ENCODE data around the gene C19orf47. TPM values are rescaled to one million over a fixed set of nuclear protein-coding genes. Genes with fewer than 3 reads are reported as not detected.

Gene C19orf47, protein sequence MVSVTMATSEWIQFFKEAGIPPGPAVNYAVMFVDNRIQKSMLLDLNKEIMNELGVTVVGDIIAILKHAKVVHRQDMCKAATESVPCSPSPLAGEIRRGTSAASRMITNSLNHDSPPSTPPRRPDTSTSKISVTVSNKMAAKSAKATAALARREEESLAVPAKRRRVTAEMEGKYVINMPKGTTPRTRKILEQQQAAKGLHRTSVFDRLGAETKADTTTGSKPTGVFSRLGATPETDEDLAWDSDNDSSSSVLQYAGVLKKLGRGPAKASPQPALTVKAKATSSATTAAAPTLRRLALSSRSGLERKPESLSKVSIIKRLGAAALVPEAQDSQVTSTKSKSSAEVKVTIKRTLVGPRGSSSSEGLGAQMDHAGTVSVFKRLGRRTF
- 5.4 and 10.4 TPM in 2 replicates for total RNA-seq

DNA sequence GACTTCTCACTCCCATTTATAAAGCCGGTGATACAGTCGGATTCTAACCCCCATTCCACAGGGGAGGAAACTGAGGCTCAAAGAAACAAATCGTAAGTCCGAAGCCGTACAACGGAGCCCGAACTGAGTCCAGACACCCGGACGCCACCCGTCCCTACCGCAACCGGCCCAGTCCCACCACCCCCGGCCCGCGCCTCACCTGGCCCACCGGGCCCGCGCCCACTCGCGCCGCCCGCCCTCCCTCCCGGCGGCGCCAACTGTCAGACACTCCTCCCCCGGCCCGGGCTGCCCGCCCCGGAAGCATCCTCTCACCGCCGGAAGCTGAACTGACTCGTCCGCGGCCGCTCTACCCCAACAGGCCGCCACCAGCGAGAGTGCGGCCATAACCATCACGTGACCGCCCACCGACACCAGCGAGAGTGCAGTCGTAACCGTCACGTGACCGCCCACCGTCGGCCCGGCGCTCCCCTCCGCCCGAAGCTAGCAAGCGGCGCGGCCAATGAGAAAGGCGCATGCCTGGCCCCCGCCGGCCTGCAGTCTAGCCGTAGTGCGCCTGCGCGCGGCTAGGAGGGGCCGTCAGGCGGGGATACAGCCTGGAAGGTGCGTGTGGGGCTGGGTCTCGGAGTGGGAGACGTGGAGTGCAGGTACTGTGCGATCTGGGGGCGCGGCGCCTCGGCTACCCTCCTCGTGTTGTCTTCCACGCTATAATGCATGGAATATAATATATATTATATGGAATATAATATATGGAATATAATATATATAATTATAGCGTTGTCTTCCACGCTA lies at the start of gene C19orf47, which contains the start of gene PLD3:
TSS of gene C19orf47 (minus strand) at position 273 of the 789 bp plus-strand sequence. CDS start 6,540 bp downstream, outside the sequence.
TSS of gene PLD3 (plus strand) at position 571 of the 789 bp plus-strand sequence. CDS start 17,789 bp downstream, outside the sequence.
- peak; percentile 94 for DNase-seq (ENCODE audit: low read depth)
- TF ChIP-seq, protein P1, sequence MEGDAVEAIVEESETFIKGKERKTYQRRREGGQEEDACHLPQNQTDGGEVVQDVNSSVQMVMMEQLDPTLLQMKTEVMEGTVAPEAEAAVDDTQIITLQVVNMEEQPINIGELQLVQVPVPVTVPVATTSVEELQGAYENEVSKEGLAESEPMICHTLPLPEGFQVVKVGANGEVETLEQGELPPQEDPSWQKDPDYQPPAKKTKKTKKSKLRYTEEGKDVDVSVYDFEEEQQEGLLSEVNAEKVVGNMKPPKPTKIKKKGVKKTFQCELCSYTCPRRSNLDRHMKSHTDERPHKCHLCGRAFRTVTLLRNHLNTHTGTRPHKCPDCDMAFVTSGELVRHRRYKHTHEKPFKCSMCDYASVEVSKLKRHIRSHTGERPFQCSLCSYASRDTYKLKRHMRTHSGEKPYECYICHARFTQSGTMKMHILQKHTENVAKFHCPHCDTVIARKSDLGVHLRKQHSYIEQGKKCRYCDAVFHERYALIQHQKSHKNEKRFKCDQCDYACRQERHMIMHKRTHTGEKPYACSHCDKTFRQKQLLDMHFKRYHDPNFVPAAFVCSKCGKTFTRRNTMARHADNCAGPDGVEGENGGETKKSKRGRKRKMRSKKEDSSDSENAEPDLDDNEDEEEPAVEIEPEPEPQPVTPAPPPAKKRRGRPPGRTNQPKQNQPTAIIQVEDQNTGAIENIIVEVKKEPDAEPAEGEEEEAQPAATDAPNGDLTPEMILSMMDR (IDR thresholded peaks at IDR 0.05; ENCODE audit: insufficient read depth, low read length, poor library complexity, severe bottlenecking), result no peak
- H3K36me3 ChIP-seq (ENCODE audit: control insufficient read depth, insufficient read depth, low read length), result no peaks in the 10 kb centered on the region
- peak within 1 kb of the TSS; percentile 96 for H3K4me3 ChIP-seq (ENCODE audit: low read depth, low read length)
- no peaks in the 10 kb centered on the region for H3K27me3 ChIP-seq (ENCODE audit: control insufficient read depth, insufficient read depth, low read length)

DNA sequence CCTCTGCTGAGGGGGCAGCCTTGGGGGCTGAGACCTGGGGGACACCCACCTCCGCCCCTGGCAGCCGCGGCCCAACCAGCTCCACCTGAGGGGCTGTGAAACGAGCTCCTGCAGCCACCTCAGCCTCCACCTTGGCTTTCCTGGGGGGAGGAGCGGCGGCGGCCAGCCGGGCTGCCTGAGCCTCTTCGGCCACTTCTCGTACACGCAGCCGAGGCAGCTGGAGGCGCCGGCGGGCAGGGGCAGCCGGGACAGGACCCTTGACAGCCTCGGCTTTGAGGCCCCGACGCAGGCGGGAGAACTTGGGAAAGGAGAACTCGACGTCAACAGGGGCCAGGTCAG lies 49.3 kb upstream of the C19orf47 start:
- TF ChIP-seq, protein P1 (IDR thresholded peaks at IDR 0.05; ENCODE audit: insufficient read depth, low read length, poor library complexity, severe bottlenecking), result no peak
- Histone ChIP-seq H3K27me3 (ENCODE audit: control insufficient read depth, insufficient read depth, low read length) (peaks cover 20% of the 10 kb centered on the region), H3K36me3 (ENCODE audit: control insufficient read depth, insufficient read depth, low read length) (no peaks in the 10 kb centered on the region), H3K4me3 (ENCODE audit: low read depth, low read length) (no peak overlapping the region)
- no peak for DNase-seq (ENCODE audit: low read depth)

DNA sequence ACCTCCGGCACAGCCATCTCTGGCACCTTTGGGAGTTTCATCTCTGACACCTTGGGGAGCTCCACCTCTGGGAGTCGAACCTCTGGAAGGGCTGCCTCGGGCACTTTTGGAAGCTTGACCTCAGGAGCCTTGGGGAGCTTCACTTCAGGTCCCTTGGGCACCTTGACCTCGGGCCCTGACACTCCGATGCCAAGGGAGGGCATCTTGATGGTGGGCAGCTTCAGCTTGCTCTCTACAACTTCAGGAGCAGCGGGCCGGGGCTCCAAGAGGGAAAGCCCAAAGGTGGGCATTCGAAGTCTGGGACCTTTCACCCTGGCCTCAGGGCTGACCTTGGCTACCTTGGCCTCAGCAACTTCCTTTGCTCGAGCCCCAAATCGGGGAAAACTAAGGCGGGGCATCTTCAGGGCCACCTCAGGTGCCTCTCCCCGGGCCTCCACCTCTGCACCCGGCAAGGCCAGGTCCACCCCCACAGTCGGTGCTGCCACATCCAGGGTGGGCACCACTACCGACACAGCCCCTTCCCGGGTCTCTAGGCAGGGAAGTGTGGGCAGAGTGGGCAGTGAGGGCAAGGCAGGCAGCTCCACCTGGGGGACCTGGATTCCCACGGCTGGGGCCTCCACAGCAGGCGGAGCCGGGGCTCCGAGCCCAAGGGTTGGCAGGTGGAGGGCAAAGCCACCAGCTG lies 48.8 kb upstream of the C19orf47 start:
- Histone ChIP-seq H3K4me3 (ENCODE audit: low read depth, low read length) (no peak overlapping the region), H3K27me3 (ENCODE audit: control insufficient read depth, insufficient read depth, low read length) (peaks cover 20% of the 10 kb centered on the region), H3K36me3 (ENCODE audit: control insufficient read depth, insufficient read depth, low read length) (no peaks in the 10 kb centered on the region)
- DNase-seq (ENCODE audit: low read depth), result no peak
- TF ChIP-seq, protein P1 (IDR thresholded peaks at IDR 0.05; ENCODE audit: insufficient read depth, low read length, poor library complexity, severe bottlenecking), result no peak

DNA sequence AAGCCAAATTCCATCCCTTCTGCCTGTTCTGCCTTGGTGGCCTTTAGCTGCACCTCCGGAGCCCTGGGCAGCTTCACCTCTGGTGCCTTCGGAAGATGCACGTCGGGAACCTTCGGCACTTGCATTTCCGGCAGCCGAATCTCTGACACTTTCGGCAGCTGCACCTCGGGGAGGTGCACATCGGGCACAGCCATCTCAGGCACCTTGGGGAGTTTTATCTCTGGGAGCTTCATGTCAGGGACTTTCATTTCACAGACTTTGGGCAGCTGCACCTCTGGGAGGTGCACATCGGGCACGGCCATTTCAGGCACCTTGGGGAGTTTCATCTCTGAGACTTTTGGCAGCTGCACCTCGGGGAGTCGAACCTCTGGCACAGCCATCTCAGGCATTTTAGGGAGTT lies 47.8 kb upstream of the C19orf47 start:
- no peak overlapping the region for H3K4me3 ChIP-seq (ENCODE audit: low read depth, low read length)
- DNase-seq (ENCODE audit: low read depth), result no peak
- TF ChIP-seq, protein P1 (IDR thresholded peaks at IDR 0.05; ENCODE audit: insufficient read depth, low read length, poor library complexity, severe bottlenecking), result no peak
- no peaks in the 10 kb centered on the region for H3K36me3 ChIP-seq (ENCODE audit: control insufficient read depth, insufficient read depth, low read length)
- peaks cover 20% of the 10 kb centered on the region for H3K27me3 ChIP-seq (ENCODE audit: control insufficient read depth, insufficient read depth, low read length)

DNA sequence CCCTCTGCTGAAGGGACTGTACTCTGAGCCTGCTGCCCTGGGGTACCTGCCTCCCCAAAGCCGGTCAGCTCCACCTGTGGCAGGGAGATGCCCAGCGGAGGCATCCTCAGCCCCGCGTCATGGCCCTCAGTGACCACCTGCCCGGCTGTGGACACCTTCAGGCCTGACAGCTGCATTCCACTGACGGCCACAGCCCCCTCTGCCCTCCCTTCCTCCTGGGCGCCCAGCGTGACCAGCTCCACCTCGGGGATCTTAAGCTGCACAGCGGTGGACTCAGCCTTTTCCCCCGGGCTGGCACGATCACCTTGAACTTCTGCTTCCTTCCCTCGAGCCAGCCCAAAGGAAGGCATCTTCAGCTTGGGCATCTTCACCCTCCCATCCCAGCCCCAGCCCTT lies 46.6 kb upstream of the C19orf47 start:
- peaks cover 20% of the 10 kb centered on the region for H3K27me3 ChIP-seq (ENCODE audit: control insufficient read depth, insufficient read depth, low read length)
- no peak overlapping the region for H3K4me3 ChIP-seq (ENCODE audit: low read depth, low read length)
- TF ChIP-seq, protein P1 (IDR thresholded peaks at IDR 0.05; ENCODE audit: insufficient read depth, low read length, poor library complexity, severe bottlenecking), result no peak
- no peak for DNase-seq (ENCODE audit: low read depth)
- H3K36me3 ChIP-seq (ENCODE audit: control insufficient read depth, insufficient read depth, low read length), result no peaks in the 10 kb centered on the region
